Measurements from ENCODE around the gene CTNNA2.

CTNNA2 gene

GRCh38 chr2:79660557-79660956 is 147.7 kb downstream of the CTNNA2 start:
- H3K27ac ChIP-seq: no peak overlapping the region
- TF ChIP-seq ZFX (IDR thresholded peaks at IDR 0.05; ENCODE audit: borderline replicate concordance): no peak
- TF ChIP-seq, protein P1, sequence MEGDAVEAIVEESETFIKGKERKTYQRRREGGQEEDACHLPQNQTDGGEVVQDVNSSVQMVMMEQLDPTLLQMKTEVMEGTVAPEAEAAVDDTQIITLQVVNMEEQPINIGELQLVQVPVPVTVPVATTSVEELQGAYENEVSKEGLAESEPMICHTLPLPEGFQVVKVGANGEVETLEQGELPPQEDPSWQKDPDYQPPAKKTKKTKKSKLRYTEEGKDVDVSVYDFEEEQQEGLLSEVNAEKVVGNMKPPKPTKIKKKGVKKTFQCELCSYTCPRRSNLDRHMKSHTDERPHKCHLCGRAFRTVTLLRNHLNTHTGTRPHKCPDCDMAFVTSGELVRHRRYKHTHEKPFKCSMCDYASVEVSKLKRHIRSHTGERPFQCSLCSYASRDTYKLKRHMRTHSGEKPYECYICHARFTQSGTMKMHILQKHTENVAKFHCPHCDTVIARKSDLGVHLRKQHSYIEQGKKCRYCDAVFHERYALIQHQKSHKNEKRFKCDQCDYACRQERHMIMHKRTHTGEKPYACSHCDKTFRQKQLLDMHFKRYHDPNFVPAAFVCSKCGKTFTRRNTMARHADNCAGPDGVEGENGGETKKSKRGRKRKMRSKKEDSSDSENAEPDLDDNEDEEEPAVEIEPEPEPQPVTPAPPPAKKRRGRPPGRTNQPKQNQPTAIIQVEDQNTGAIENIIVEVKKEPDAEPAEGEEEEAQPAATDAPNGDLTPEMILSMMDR (IDR thresholded peaks at IDR 0.05): no peak

DNA sequence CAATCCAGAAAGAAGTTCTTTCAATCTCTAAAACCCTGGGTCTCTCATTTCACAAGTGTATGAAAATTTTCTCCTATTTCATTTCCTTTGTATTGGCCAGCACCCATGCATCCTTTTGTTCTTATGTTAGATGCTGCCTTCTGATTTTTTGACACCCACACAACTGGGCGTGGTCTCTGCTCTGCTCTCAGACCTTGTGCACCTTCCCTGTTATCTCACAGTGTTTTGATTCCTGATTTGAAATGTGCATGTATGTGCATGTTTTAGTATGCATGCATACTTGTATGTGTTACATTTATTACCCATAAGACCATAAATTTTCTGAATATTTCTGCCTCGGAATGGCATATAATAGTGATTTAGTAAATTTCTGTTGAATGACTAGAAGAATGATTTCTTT is 152.2 kb downstream of the CTNNA2 start:
- TF ChIP-seq, protein P1 (IDR thresholded peaks at IDR 0.05): no peak
- no peak for TF ChIP-seq ZFX (IDR thresholded peaks at IDR 0.05; ENCODE audit: borderline replicate concordance)
- H3K27ac ChIP-seq: no peak overlapping the region

DNA sequence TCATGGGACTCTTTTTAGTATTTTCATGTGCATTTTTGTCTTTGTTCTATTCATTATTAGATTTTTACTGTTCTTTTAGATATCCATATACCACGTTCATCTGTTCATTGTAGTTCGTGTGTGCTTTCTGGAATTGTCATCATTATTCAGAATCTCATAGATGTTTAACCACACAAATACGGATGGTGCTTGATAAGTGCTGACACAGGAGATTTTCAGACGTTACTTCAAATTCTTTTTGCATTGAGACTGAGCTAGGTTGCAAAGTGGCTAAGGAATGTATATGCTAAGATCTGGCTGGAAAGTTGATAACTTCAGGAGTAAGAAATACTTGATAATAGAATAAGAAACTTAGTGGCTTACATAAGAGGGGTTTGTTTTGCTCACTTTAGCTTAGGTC is 153.6 kb downstream of the CTNNA2 start:
- no peak overlapping the region for H3K27ac ChIP-seq
- TF ChIP-seq ZFX (IDR thresholded peaks at IDR 0.05; ENCODE audit: borderline replicate concordance): no peak
- TF ChIP-seq, protein P1 (IDR thresholded peaks at IDR 0.05): no peak

DNA sequence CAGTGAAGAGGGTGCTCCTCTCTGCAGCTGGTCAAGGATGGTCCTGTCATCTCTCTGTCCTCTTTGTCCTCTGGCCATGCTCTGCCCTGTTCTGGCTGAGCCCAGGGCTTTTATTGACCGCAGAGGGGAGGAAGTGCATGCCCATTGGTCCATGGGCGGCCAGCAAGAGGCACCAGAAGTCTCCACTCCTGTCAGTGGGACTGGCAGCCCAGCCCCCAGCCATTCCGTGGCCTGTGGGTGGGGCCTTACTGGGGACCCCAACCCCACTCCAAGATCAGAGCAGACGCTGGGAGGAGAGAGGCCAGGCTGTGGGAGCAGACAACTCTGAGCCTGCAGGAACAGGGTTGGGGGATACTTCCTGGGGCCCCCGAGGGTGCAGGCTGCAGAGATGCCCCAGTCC is 156.9 kb downstream of the CTNNA2 start:
- H3K27ac ChIP-seq: no peak overlapping the region
- TF ChIP-seq ZFX (IDR thresholded peaks at IDR 0.05; ENCODE audit: borderline replicate concordance): no peak
- TF ChIP-seq, protein P1 (IDR thresholded peaks at IDR 0.05): no peak

- TF ChIP-seq, protein P1 (IDR thresholded peaks at IDR 0.05): no peak
- no peak for TF ChIP-seq ZFX (IDR thresholded peaks at IDR 0.05; ENCODE audit: borderline replicate concordance)
- H3K27ac ChIP-seq: no peak overlapping the region
These were observed 157.3 kb downstream of the CTNNA2 start for GRCh38 chr2:79670198-79670597.

DNA sequence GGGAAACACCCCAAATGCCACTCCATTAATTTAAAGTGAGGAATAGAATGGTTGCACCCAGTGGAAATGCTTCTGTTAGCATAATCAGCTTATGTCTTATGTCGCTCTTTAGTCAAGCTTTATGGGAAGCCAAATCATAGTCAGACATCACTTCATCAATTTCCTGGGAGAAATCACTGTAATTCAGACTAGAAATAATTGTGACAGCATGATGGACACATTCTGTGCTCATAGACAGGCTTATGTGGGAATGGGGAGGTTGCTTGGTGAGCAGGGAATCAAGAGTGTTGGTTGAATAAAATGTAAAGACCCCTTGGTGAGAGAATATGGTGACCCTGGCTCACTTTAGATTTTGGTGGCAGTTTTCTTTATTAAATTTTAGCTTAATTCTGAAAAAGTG is 174.0 kb downstream of the CTNNA2 start:
- TF ChIP-seq ZFX (IDR thresholded peaks at IDR 0.05; ENCODE audit: borderline replicate concordance): no peak
- TF ChIP-seq, protein P1 (IDR thresholded peaks at IDR 0.05): no peak
- H3K27ac ChIP-seq: no peak overlapping the region

GRCh38 chr2:79695248-79695647 is 182.4 kb downstream of the CTNNA2 start:
- no peak overlapping the region for H3K27ac ChIP-seq
- TF ChIP-seq, protein P1 (IDR thresholded peaks at IDR 0.05): no peak
- no peak for TF ChIP-seq ZFX (IDR thresholded peaks at IDR 0.05; ENCODE audit: borderline replicate concordance)

Data from 22Rv1 (cell line).